ENCODE data around the gene IFTAP.

The IFTAP gene

GRCh38 chr11:36696550-36696949 is 102.2 kb downstream of the IFTAP start:
- Histone ChIP-seq H3K4me2 (ENCODE audit: low read length) (no peak overlapping the region), H3K4me1 (ENCODE audit: control insufficient read depth, insufficient read depth, low read length) (no peaks in the 10 kb centered on the region), H3K4me3 (ENCODE audit: low read length) (no peak overlapping the region), H3K9ac (ENCODE audit: low read depth, low read length) (no peak overlapping the region), H3K36me3 (ENCODE audit: insufficient read depth, low read length) (no peaks in the 10 kb centered on the region), H3K27me3 (ENCODE audit: control insufficient read depth, insufficient read depth, low read length) (peaks cover 49% of the 10 kb centered on the region), H3K9me3 (replicated peaks; ENCODE audit: low read length) (no peaks in the 10 kb centered on the region)

GRCh38 chr11:36699271-36699670 is 105.0 kb downstream of the IFTAP start:
- Histone ChIP-seq H3K4me2 (ENCODE audit: low read length) (no peak overlapping the region), H3K4me1 (ENCODE audit: control insufficient read depth, insufficient read depth, low read length) (no peaks in the 10 kb centered on the region), H3K9ac (ENCODE audit: low read depth, low read length) (no peak overlapping the region), H3K9me3 (replicated peaks; ENCODE audit: low read length) (no peaks in the 10 kb centered on the region), H3K36me3 (ENCODE audit: insufficient read depth, low read length) (no peaks in the 10 kb centered on the region), H3K27me3 (ENCODE audit: control insufficient read depth, insufficient read depth, low read length) (peaks cover 53% of the 10 kb centered on the region), H3K4me3 (ENCODE audit: low read length) (no peak overlapping the region)

GRCh38 chr11:36700246-36700645 is 105.9 kb downstream of the IFTAP start:
- Histone ChIP-seq H3K4me1 (ENCODE audit: control insufficient read depth, insufficient read depth, low read length) (no peaks in the 10 kb centered on the region), H3K9ac (ENCODE audit: low read depth, low read length) (no peak overlapping the region), H3K4me2 (ENCODE audit: low read length) (no peak overlapping the region), H3K27me3 (ENCODE audit: control insufficient read depth, insufficient read depth, low read length) (peaks cover 61% of the 10 kb centered on the region), H3K36me3 (ENCODE audit: insufficient read depth, low read length) (no peaks in the 10 kb centered on the region), H3K9me3 (replicated peaks; ENCODE audit: low read length) (no peaks in the 10 kb centered on the region), H3K4me3 (ENCODE audit: low read length) (no peak overlapping the region)

GRCh38 chr11:36702330-36703054 is 108.2 kb downstream of the IFTAP start:
- Histone ChIP-seq H3K36me3 (ENCODE audit: insufficient read depth, low read length) (no peaks in the 10 kb centered on the region), H3K4me1 (ENCODE audit: control insufficient read depth, insufficient read depth, low read length) (no peaks in the 10 kb centered on the region), H3K9me3 (replicated peaks; ENCODE audit: low read length) (no peaks in the 10 kb centered on the region), H3K4me3 (ENCODE audit: low read length) (no peak overlapping the region), H3K9ac (ENCODE audit: low read depth, low read length) (no peak overlapping the region), H3K4me2 (ENCODE audit: low read length) (no peak overlapping the region), H3K27me3 (ENCODE audit: control insufficient read depth, insufficient read depth, low read length) (peaks cover 48% of the 10 kb centered on the region)

- no peak overlapping the region for H3K9ac ChIP-seq (ENCODE audit: low read depth, low read length)
- H3K4me1 ChIP-seq (ENCODE audit: control insufficient read depth, insufficient read depth, low read length) = no peaks in the 10 kb centered on the region
Observed at GRCh38 chr11:36703055-36703404, 108.7 kb downstream of the IFTAP start.

More at GRCh38 chr11:36703055-36703404, 108.7 kb downstream of the IFTAP start:
- Histone ChIP-seq H3K9me3 (replicated peaks; ENCODE audit: low read length) (no peaks in the 10 kb centered on the region), H3K4me2 (ENCODE audit: low read length) (no peak overlapping the region), H3K36me3 (ENCODE audit: insufficient read depth, low read length) (no peaks in the 10 kb centered on the region), H3K4me3 (ENCODE audit: low read length) (no peak overlapping the region), H3K27me3 (ENCODE audit: control insufficient read depth, insufficient read depth, low read length) (peaks cover 46% of the 10 kb centered on the region)
